GM18526 (cell line): ENCODE measurements around the gene WDR91.

ENCODE experiments used
- POLR2A ChIP-seq: IDR thresholded peaks from 3 replicates; pipeline ENCODE4 v1.6.1; 2011; ENCODE audit not compliant: insufficient read length; ENCODE audit errors: extremely low read depth

WDR91 gene

GRCh38 chr7:135211179-135211945, at the start of gene WDR91:
WDR91 (minus strand) TSS chr7:135211526; CDS start chr7:135211502, 24 bp downstream.
- TF ChIP-seq POLR2A: peak; percentile 93

- TF ChIP-seq POLR2A: no peak
Measured at GRCh38 chr7:135260470-135260869, 49.1 kb upstream of the WDR91 start.

DNA sequence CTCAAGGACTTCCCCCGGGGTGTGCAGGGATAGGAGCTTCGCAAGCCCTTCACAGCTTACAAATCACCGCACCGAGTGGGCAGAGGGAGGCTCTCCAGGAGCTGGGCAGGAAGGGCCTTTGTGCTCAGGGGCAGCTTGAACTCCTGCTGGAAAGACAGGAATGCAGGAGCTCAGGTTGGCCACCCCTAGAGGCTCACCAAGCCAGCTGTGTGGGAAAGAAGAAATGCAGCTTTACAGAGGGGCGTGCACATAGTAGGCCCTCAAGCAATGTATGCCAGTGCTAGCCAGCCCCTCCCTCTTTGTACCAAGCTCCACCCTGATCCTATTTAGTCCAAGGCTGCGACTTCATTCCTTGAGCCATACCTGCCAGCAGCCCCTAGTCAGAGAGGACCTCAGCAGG, 48.4 kb upstream of the WDR91 start:
- TF ChIP-seq POLR2A: no peak

DNA sequence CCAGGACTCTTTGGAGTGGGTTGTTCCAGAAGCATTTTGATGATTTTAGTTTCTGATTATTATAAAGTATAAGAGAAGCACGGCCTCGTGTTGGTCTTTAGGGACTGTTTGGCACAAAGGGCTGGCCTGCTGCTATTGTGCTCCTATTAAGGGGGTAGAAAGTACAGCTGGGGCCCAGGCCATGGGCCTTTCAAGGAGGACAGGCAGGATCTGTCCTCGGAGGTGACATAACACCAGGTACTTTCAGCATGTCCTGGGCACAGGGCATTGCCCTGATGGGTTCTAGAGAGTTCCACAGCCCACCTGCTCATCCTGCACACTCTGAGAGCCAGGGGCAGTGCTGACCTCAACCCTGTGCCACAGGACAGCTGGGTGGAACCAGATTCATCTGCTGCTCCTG, 47.3 kb upstream of the WDR91 start:
- TF ChIP-seq POLR2A: no peak

DNA sequence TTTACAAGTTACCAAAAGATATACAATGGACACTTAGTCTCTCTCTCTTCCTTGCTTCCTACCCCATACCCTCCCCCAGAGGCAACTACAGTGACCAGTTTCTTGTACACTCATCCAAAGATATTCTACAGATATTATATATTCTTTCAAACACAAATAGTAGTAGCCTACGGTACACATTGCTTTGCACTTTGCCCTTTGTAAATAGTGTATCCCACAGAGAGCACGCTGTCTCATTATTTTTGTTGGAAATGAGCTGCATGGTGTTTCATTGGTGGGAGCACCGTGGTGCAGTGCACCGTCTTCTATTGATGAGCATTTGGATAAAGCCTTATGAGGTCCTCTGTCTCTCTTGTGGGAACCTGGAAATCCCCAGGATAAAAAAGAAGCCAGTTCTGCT, 46.5 kb upstream of the WDR91 start:
- no peak for TF ChIP-seq POLR2A

DNA sequence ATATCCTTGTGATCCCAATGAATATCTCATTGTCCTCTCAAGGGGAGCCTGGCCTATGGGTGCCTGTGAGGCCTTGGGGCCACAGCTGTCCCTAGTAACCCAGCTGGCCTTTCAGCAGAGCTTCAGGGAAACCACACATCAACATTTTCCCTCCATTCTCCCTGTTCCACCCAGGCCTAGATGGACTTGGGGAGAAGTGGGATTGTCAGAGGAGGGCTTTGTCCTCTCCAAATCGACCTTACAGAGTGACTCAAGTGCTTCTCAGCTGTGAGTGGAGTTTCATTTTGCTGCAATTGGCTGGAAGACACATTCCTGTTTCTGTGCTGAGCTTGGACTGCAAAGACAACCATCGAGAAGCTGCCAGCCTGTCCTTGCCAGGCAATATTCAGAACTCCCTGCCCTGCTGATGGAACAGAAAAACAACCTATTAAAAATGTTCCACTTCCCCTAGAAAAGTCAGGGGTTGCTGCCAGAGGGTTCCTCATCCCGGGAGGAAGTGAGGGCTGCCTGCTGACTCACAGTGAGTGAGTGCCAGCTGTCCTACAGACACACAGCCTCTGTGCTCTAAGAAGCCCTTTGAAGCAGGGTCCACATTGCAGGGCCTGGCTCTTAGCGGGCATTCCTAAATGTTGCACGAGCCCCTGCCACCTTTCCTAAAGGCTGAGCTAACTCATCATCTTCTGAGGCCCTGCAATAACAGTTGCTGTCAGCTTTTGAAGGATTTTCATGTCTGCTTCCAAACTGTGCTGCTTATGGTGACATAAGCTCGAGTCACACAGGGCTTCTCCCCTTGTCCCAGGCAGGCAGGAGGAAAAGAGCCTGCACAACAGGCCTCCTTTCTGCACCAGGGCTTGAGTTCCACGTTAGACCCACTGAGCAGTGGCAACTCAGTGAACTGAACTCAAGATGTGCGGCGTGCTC, 42.8 kb upstream of the WDR91 start:
- TF ChIP-seq POLR2A: no peak

DNA sequence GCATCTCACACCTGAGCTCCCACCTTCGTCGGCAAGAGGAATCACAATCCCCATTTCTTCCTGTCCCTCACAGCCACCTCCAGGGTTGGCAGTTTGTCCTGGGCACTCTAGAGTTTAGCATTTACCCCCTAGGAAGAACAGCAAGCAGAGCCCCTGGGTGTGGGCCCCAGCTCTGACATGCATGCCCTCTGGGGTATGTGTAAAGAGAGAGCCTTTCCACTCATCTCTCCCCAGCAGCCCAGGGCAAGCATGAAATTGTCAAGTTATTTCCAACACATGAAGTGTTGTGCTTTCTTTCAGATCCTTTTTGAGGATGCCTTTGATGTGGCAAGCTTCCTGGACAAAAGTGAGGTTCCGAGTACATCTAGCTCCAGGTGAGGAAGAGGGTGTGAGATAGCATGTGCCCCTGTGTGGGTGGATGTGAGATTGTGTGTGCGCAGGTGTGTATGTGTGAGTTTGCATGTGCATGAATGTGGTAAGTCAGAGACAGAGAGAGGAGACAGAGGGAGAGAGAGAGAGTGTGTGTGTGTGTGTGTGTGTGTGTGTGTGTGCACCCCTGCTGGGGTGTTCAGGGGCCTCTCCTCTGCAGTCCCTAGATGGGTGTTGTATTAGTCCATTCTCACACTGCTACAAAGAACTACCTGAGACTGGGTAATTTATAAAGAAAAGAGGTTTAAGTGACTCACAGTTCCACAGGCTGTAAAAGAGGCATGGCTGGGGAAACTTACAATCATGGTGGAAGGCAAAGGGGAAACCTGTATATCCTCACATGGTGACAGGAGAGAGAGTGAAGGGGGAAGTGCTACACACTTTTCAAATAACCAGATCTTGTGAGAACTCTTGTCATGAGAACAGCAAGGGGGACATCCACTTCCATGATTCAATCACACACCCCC, 40.4 kb upstream of the WDR91 start:
- TF ChIP-seq POLR2A: no peak

GRCh38 chr7:135248546-135248945, 37.2 kb upstream of the WDR91 start:
- no peak for TF ChIP-seq POLR2A

GRCh38 chr7:135247746-135248471, 36.6 kb upstream of the WDR91 start:
- TF ChIP-seq POLR2A: no peak

GRCh38 chr7:135246191-135246825, 35.0 kb upstream of the WDR91 start:
- TF ChIP-seq POLR2A: no peak

DNA sequence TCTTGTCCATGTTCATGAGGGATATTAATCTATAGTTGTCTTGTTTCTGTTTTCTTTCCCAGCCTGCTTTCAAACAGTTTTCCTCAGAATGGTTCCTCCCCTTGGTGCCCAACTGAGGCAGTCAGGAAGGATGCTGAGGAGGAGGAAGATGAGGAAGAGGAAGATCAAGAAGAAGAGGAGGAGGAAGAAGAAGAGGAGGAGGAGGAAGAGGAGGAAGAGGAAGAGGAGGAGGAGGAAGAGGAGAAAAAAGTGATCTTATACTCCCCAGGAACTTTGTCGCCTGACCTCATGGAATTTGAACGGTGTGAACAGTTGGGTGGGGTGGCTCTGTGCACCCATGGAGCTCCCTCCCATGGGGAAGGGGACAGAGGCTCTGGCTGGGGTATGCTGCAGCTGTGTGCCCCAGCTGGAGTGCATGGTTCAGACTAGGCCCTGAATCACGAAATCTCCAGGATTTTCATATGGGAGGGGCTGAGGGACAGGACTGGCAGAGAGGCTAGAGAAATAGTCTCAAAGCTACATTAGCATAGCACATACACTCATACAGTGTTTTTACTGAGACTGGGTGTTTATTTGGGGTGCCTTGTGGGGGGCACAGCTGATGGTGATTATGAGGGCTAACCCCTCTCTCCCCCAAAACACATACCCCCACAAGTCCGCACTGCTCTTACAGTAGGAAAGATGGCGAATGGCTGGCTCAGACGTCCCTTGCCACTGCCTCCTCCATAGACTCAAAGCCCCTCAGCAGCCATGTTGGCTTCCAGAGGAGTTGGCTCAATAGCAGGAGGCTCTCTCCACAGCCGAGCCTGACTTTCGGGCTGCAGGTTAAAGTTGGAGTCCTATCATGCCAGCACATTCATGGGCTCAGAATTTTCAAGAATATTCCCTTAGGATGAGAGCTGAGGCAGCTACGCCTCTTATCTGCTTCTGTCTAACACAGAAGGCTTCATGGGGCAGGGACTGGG, 34.2 kb upstream of the WDR91 start:
- no peak for TF ChIP-seq POLR2A

DNA sequence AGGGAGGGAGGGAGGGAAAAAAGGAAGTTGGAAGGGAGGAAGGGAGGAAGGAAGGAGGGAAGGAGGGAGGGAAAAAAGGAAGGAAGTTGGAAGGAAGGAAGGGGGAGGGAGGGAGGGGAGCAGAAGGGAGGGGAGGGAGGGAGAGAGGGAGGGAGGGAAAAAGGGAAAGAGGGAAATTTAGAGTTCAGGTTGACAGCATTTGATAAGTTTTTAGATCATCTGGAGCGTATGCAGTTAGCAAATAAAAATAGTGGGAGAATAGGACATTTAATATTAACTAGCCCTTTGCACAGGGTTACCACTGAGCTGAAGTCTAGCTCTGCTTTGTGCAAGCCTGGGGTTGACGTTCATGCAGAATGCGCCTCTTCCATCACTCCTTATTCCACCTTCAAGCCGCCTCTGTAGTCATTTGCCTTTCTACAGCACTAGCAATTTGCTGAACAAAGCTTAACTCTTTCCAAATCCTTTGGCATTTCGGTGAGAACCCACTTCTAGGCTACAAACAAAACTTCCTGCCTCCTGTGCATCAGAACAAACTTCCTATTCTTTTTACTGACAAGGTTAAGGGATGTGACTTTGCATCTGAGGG, 30.9 kb upstream of the WDR91 start:
- TF ChIP-seq POLR2A: no peak

DNA sequence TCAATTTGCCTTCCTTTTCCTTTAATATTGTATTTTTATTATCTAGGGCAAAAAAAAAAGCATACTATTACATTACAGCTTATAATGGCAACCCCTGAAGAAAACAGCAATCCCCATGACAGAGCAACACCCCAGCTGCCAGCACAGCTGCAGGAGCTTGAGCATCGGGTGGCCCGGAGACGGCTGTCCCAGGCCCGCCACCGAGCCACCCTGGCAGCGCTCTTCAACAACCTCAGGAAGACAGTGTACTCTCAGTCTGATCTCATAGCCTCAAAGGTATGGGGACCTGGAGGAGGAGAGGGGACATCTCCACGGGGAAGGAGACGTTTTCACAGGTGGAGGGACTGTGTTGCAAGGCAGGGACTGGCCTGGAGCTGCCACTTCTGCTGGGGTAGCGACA, 29.1 kb upstream of the WDR91 start:
- TF ChIP-seq POLR2A: no peak
